HG02759 (cell line): Measurements from ENCODE around the gene SAPCD2.

Experiments used
- ATAC-seq: cut with Tn5 transposase; IDR thresholded peaks from one replicate; pipeline ENCODE4 v1.9.1; 2021; ENCODE audit warnings: mild to moderate bottlenecking, moderate library complexity; ENCODE audit not compliant: unreplicated experiment

SAPCD2 gene

DNA sequence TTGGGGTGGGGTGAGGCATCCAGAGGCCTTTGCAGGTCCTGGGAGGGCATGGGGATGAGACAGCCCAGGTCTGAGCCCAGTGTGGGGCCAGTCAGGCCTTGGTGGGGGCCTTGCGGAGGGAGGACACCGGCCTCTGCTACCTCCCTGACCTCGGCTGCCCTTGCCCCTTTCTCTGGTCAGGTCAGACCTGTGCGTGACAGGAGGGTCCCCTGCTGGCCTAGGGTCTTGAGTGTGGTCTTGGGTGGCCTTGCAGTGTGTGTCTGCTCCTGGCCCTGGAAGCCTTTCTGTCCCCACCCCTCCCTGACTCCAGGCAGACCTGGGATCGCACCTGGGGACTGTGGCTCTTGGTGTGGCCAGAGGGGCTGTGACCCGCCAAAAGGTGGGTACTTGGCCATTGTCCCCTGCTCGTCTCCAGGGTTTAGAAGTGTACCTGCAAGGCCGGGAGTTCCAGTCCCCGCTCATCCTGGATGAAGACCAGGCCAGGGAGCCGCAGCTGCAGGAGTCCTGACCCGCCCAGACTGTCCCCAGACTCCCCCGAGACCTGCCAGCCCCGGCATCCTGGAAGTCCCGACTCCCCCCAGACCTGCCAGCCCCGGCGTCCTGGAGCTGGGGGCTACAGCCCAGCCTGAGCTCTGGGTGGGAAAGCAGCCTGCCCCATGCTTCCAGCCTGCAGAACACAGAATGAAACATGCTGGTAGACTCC lies 12.0 kb upstream of the SAPCD2 start:
- ATAC-seq = no peak

DNA sequence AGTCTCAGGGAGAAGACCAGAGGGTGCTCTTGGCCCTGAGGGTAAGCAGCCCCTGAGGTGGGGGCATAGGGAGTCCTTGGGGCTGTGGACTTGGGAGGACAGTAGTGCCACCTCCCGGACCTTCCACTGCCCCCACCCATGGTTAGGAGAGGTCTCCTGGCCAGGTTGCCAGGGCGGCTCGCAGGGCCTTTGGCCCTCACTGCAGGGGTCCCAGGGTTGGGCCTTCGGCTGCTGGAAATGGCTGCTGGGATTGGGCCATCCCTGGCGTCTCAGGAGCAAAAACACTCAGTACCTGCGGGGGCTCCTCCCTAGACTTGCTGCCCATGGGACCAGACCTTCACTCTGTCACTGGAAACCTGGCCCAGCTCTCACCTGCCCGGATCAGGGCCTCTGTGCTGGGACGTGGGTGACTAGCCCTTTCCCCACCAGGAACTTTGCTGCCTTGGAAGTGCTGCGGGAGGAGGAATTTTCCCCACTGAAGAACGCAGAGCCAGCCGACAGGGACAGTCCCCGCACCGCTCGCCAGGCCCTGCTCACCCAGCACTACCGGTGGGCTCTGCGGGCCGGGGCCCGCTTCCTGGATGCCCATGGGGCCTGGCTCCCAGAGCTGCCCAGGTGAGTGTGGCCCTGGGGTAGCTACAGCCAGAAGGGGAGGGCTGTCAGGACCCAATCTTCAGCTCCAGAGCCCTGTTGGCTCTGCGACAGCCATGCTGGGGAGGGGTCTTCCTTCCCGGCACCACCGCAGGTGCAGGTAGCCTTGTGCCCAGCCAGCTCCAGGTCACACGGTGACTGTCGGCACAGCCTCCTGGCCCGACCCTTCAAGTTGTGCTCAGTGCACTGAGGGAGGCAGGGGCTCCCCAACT lies 10.1 kb upstream of the SAPCD2 start:
- ATAC-seq = no peak

DNA sequence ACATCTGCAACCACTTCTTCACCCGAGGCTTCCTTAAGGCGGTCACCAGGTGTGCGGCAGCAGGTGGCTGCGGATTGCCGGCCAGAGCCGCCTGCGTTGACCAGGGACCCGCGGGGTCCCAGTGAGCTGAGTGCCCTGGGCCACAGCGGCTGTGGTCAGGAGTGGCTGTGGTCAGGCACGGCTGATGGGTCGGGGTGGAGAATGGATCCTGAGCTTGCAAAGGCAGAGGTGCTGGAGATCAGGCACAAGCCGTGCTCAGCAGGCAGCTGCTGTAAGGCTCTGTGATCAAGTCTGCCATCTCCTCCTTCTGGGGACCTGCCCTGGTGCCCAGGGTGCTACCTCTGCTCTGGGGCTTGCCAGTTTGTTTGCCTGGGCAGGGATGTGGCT lies 9.0 kb upstream of the SAPCD2 start:
- no peak for ATAC-seq

DNA sequence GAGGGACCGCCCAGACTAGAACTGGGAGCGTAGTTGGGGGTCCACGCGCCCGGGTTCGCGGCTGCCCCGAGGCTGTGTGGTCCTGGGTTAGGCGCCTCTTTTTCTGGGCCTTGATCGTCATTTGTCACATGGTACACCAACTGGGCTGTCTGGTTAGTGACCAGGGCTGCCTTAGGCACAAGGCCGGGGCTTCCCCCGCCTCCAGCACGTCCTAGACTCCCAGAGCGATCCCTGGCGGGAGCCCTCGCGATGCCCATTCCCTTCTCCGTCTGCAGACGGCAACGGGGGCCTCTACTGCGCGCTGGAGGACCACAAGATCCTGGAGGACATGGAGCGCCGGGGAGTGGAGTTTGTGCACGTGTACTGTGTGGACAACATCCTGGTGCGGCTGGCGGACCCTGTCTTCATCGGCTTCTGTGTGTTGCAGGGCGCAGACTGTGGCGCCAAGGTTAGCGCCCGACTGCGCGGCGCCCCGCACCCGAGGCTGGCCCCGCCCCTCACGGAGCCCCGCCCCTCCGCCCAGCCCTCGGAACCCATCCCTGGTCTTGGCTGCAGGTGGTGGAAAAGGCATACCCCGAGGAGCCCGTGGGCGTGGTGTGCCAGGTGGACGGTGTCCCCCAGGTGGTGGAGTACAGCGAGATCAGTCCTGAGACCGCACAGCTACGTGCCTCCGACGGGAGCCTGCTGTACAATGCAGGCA lies 8.5 kb upstream of the SAPCD2 start:
- no peak for ATAC-seq

DNA sequence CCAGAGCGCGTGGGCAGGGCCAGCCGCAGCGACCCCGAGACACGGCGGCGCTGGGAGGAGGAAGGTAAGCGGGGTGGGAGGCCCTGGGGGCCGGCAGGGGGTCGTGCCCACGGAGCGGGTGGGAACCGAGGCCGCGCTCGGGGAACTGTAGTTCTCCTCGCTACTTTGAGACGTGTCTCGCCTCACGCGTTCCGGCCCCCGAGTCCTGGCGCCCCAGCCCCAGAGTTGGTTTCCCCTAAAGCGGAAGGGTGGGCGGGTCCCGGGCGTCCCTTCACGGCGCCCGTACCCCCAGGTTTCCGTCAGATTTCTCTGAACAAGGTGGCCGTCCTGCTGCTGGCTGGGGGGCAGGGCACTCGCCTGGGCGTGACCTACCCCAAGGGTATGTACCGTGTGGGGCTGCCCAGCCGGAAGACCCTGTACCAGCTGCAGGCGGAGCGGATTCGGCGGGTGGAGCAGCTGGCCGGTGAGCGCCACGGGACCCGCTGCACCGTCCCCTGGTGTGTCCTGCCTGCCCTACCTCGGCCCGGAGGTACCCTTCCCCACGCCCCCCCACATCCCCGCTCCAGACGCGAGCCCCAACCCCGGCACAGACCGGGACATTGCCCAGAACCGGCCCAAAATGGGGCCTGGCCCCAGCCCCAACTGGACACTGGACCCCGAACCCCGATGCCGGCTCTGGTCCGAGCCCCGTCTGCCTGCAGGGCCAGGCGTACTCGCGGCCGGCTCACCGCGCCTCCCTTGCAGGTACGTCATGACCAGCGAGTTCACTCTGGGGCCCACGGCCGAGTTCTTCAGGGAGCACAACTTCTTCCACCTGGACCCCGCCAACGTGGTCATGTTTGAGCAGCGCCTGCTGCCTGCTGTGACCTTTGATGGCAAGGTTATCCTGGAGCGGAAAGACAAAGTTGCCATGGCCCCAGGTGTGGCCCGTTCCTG lies 7.7 kb upstream of the SAPCD2 start:
- peak; percentile 35 for ATAC-seq

DNA sequence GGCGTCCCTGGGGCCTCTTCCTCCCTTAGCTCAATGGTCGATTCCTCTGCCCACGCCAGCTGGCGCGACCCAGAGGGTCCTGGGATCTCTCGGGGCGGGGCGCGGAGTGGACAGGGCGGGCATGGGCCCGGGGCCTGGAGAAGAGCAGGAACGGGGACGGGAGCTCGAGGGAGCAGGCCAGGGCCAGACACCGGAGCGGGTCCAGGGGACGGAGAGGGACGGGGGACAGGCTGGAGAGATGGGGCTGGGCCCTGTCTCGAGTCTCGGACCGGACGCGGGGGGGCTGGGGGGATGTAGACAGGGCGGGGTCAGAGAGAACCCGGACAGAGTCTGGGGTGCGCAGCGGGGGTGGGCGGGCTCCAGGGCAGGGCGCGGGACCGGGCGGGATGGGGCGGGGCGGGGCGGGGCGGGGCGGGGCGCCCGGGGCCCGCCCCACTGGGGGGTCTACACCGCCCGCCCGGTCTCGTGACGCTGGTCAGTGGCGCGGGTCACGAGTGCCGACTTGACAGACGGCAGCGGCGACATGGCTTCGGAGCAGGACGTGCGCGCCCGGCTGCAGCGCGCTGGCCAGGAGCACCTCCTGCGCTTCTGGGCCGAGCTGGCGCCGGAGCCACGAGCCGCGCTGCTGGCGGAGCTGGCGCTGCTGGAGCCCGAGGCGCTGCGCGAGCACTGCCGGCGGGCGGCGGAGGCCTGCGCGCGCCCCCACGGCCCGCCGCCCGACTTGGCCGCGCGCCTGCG lies 6.8 kb upstream of the SAPCD2 start, which contains the start of gene UAP1L1:
Gene UAP1L1, plus strand, starts transcription at position 508 of the 738 bp plus-strand sequence. Its CDS starts 16 bp downstream, at position 524.
- ATAC-seq = peak; percentile 65

DNA sequence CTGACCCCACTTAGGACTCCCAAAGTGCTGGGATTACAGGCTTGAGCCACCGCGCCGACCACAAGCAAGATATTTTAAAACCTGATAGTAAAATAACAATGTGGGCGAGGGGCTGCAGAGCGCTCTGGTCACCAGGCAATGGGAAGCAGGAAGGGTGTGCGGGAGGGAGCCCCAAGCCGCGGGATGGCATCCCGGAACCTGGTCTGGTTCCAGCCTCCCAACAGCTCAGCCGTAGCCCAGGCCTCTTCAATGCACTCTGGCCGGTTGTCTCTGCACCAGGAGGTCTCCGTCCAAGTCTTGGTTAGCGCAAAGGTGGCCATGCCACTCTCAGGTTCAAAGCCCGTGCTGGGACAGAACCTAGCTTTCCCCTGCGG lies 6.3 kb upstream of the SAPCD2 start:
- ATAC-seq = no peak

DNA sequence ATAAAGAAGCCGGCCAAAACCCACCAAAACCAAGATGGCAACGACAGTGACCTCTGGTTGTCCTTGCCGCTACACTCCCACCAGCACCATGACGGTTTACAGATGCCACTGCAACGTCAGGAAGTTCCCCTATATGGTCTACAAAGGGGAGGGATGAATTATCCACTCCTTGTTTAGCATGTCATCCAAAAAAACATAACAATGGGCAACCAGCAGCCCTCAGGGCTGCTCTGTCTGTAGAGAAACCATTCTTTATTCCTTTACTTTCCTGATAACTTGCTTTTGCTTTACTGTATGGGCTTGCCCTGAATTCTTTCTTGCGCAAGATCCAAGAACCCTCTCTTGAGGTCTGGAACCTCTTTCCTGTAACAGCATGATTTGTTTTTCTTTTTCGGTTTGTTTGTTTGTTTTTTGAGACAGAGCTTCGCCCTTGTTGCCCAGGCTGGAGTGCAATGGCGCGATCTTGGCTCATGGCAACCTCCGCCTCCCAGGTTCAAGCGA lies 5.0 kb upstream of the SAPCD2 start:
- no peak for ATAC-seq

DNA sequence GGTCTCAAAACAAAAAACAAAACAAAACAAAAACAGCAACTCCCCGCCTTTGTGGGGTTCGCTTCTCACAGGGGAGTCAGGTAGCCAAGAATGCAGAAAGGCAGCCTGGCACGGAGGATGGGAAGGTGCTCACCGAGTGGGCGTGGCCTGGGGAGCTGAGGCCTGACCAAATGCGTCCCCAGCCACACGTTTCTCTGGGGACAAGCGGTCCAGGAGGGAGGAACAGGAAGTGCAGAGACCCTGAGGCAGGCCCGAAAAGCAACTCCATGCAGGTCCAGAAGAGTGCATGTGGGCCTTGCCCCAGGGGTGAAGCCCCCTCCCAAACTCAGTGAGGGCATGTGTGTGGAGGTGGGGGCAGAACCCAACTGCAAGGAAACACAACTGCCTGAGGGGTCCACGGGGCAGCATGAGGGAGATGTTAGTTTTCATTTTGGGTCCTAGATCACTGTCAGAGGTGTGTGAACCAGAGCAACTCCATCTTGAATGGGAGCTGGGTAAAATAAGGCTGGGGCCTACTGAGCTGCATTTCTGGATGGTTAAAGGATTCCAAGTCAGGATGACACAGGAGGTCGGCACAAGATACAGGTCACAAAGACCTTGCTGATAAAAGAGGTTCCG lies 4.4 kb upstream of the SAPCD2 start:
- ATAC-seq = no peak

DNA sequence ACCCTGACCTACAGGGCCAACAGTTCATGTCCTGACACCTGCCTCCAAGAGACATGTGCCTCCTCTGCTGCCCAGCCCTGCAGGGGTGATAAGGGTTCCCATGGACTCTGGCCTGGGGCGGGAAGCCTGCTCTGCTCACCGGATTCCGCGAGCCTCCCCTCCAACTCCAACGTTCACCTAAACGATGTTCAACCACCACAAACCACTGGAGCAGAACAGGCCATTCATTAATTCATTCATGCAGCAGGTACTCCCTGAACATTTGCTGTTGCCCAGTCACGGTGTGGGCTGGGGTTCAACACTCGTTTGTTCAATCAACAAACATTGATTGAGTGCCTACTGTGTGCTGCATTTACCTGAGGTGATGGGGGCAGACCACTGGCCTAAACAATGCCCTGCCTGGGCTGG lies 3.6 kb upstream of the SAPCD2 start:
- no peak for ATAC-seq

DNA sequence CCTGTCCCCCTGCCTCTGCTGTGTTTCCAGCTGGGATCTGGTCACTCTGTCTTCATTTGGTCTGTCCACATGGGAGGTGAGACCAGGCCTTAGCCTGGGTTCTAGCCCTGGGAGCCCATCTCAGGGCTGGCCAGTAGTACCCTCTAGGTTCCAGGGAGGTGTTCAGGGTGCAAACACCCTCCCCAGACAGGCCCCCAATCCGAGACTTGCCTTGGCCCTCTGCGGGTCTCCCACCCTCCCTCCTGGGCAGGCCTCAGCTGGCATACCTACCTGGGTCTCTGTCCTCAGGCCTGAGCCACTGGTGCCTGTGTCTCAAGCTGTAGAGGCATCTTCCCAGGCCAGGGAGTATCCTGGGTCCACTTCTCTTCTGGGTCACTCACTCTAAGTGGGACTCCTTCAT lies 925 bp upstream of the SAPCD2 start:
- ATAC-seq = no peak

DNA sequence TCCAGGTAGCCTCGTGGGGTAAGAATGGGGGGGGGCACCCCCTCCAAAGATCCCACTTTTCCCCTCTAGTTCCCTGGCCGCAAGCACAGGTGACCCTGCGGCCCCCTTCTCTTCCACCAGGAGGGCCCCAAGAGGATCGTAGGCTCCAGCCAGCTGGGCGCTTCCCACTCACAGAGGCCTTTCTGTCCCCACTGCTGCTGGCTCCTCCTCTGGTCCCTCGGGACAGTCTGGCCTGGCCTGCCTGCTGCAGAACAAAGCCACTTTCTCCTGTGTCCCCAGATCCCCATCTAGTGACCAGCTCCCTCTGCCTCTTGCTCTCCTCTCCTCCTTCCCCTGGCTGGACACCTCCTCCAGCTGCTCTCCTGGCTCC lies 534 bp upstream of the SAPCD2 start:
- ATAC-seq = peak; percentile 20

DNA sequence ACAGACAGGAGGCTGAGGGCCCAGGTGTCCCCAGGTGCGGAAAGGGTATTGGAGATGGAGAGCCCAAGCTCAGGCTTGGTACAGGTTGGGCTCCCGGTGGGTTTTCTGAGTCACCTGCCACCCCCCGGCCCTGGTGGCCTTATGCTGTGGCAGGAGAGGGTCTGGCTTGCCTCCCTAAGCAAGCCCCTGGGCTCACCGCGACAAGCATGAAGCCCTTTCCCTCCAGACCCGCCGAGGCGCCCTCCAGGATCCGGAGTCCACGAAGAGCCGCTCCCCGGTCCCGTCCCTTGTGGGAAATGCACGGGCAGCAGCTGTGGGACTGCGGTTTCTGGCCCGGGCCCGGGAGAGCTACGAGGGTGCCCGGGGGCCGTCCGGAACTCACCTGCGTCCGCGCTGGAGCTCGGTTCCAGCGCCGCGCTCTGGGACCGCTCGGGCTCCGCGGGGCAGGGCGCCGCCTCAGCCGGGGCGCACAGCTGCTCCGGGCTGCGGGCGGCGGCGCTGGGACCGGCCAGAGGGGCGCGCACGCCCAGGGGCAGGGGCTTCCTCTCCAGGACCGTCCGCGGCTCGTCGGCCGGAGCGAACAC lies 757 bp downstream of the SAPCD2 start:
- peak; percentile 16 for ATAC-seq

DNA sequence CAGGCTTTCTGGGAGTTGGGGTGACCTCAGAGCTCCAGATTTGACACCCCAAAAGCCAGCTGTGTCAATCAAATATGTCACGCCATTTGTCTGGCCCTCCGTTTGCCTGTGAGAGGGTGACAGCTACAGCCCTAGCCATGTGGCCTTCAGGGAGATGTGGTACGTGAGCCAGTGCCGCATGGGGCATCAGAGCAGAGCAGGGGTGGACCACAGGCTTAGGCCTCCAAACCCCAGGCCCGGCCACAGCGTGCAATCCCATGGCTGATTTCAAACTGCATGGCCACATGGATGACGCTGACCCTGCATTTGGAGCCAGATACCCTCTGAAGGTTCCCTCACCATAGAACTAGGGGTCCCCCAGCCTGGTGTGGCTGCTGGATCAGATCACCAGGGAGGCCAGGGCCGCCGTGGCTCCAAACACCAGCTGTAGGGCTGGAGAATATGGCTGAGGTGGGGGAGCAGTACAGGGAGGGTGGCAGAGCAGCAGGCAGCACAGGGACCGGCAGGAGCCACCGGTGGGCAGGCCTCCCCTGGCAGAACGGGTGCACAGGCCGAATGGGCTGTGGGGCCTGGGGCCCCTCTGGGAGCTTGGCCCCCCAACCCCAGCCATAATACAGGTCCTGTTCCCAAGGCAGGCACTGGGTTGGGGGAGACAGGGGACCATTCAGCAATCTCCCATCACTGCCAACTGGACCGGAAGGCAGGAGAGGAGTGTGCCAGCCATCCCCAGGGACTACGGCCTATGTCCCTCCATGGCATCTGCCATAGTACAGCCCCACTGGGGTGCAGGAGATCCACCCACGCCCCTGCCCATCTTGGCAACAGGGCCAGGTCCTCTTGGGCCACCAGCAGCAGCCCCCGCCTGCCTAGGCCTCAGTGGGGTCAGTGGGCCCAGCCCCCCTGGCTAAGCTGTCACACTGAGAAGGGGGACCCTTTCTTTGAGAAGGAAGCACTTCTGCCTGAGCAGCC lies 1.5 kb downstream of the SAPCD2 start:
- no peak for ATAC-seq

DNA sequence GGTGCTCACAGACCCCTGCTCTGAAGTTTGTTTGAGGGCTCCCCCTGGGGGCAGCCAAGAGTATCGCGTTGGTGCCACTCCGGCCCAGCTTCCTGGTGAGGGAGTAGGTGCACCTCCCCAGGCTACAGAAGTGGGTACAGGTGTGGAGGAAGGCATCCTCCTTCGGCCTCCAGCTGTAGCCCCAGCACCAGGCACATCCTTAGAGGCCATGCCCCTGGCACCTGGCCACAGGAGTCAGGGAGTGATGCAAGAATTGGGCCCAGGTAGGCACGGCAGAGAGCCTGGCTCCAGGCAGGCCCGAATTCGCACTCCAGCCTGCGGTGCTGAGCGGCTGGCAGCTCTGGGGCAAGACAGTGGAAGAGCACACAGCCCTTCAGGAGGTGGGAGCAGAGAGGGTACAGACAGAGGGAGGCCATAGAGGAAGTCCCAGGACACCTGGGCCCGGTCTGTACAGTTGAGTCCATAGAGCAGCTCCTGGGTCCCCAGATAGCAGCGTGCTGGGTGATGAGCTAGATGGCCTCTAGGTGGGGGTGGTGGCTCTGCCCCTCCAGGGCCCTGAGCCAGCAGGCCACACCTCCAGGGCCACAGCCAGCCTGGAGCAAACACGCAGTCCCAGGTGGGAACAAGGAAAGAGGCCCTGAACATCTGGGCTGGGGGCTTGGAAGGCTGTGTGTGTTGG lies 2.4 kb downstream of the SAPCD2 start:
- peak; percentile 37 for ATAC-seq

DNA sequence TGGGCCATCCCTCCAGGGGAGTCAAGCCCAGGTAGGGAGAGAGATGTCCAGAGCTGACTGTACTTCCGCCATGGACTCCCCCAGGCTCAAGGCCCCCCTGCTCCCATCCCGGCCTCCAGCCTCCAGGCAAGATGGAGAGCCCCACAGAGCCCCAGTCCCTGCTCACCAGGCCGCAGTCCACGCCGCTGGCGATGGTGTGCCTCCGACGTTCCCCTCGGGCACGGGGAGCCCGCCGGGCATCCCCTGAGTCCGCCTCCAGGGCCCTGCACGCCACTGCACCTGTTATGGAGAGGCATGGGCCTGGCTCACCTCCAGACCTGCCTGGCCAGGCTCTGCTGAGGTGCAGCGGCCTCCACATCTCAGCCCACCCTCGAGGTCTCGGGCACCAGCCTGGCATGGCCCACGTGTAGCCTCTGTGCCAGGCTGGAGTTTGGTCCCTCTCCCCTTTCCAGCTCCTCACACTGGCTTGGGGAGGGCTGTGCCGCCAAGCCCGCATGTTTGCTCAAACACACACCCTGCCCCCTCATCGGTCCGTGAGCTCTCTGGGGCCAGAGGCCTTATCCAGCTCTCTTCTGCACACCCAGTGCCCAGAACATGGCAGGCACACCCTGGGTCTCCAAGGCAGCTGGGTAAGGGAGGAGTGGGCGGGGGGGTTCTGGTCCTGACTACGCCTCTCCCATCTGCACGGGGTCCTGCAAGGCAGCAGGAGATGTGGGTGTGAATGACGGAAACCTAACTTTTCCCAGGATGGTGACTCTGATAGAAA lies 4.1 kb downstream of the SAPCD2 start:
- no peak for ATAC-seq
